Nephron progenitor cell (in vitro differentiated cells): ENCODE measurements around the gene C13orf46.

Experiments used
- DNase-seq: peaks from one replicate; pipeline ENCODE4 v3.0.0; 2021
- H3K27ac Mint-ChIP-seq: 2 replicates; pipeline ENCODE4 v1.8.0; 2021; ENCODE audit warnings: mild to moderate bottlenecking, moderate library complexity, mixed read lengths
- H3K27me3 Mint-ChIP-seq: 2 replicates; pipeline ENCODE4 v1.8.0; 2021; ENCODE audit warnings: mild to moderate bottlenecking, low read depth, mixed read lengths; ENCODE audit not compliant: poor library complexity
- H3K36me3 Mint-ChIP-seq: 2 replicates; pipeline ENCODE4 v1.8.0; 2021; ENCODE audit warnings: low read depth, mixed read lengths
- H3K4me1 Mint-ChIP-seq: 2 replicates; pipeline ENCODE4 v1.8.0; 2021; ENCODE audit warnings: mixed read lengths
- H3K4me3 Mint-ChIP-seq: 2 replicates; pipeline ENCODE4 v1.8.0; 2021; ENCODE audit warnings: mild to moderate bottlenecking, moderate library complexity, mixed read lengths
- H3K9me3 Mint-ChIP-seq: 2 replicates; pipeline ENCODE4 v1.8.0; 2021; ENCODE audit warnings: mild to moderate bottlenecking, moderate library complexity, mixed read lengths
- TF ChIP-seq, protein P1 (sequence below): fragments of 200-600 bp; sonication (generic); IDR thresholded peaks from 2 replicates; pipeline ENCODE4 v1.5.0; 2021; ENCODE audit warnings: antibody characterized with exemption

The C13orf46 gene

DNA sequence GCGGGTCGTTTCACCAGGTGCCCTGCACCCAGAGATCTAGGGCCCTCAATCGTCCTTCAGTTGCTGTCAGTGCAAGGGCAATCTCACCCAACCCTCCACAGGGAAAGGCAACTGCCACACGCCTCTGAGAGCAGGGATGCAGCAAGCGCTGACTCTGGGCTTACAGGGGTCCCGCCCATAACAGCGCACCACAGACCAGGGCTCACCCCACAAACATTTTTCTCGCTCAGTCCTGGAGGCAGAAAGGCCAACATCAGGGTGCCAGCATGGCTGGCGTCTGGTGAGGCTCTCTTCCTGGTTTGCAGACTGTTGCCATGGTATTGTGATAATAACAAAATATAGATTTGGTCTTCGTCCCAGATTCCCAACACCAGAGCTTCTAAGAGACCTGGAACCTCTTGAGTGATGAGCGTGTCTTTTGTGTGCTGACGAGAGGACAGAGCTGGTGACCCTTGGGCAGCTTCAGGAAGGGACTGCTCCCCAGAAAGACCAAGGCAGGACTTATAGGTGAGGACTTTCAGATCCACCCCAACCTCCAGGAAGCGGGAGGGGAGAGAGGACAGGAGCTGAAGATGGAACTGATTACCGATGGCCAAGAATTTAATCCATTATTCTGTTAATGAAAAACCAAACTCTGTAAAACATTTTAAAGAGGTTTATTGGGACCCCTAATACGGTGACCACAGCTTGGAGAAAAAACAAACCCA is 51.3 kb downstream of the C13orf46 start:
- Mint-ChIP-seq H3K4me1 (no peaks in the 10 kb centered on the region), H3K4me3 (no peak overlapping the region)

DNA sequence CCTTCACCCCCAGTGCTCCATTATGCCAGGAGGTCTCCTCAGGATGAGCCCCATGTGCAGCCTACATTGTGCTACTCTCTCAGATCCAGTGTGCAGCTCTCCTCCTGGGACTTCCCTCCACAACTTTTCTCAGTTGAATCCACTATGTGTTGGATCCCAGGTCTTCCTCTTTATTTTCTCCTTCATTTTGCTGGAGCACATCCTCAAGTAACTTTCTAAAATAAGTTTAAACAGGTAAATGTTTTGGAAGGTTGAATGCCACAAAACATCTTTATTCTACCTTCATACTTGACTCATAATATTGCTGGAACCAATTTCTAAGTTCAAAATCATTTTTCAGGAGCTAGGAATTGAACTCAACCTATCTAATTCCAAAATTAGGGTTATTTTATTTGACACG is 52.1 kb downstream of the C13orf46 start:
- TF ChIP-seq, protein P1, sequence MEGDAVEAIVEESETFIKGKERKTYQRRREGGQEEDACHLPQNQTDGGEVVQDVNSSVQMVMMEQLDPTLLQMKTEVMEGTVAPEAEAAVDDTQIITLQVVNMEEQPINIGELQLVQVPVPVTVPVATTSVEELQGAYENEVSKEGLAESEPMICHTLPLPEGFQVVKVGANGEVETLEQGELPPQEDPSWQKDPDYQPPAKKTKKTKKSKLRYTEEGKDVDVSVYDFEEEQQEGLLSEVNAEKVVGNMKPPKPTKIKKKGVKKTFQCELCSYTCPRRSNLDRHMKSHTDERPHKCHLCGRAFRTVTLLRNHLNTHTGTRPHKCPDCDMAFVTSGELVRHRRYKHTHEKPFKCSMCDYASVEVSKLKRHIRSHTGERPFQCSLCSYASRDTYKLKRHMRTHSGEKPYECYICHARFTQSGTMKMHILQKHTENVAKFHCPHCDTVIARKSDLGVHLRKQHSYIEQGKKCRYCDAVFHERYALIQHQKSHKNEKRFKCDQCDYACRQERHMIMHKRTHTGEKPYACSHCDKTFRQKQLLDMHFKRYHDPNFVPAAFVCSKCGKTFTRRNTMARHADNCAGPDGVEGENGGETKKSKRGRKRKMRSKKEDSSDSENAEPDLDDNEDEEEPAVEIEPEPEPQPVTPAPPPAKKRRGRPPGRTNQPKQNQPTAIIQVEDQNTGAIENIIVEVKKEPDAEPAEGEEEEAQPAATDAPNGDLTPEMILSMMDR, result no peak
- H3K36me3 Mint-ChIP-seq, result peaks cover 5% of the 10 kb centered on the region
- no peak for DNase-seq
- no peak overlapping the region for H3K4me3 Mint-ChIP-seq
- peaks cover 25% of the 10 kb centered on the region for H3K9me3 Mint-ChIP-seq
- no peaks in the 10 kb centered on the region for H3K4me1 Mint-ChIP-seq
- peaks cover 8% of the 10 kb centered on the region for H3K27me3 Mint-ChIP-seq
- no peak overlapping the region for H3K27ac Mint-ChIP-seq

More for the DNA sequence above, 51.3 kb downstream of the C13orf46 start:
- Mint-ChIP-seq H3K36me3 (peaks cover 5% of the 10 kb centered on the region), H3K9me3 (peaks cover 25% of the 10 kb centered on the region), H3K27me3 (peaks cover 11% of the 10 kb centered on the region), H3K27ac (no peak overlapping the region)
- TF ChIP-seq, protein P1, result no peak
- no peak for DNase-seq

DNA sequence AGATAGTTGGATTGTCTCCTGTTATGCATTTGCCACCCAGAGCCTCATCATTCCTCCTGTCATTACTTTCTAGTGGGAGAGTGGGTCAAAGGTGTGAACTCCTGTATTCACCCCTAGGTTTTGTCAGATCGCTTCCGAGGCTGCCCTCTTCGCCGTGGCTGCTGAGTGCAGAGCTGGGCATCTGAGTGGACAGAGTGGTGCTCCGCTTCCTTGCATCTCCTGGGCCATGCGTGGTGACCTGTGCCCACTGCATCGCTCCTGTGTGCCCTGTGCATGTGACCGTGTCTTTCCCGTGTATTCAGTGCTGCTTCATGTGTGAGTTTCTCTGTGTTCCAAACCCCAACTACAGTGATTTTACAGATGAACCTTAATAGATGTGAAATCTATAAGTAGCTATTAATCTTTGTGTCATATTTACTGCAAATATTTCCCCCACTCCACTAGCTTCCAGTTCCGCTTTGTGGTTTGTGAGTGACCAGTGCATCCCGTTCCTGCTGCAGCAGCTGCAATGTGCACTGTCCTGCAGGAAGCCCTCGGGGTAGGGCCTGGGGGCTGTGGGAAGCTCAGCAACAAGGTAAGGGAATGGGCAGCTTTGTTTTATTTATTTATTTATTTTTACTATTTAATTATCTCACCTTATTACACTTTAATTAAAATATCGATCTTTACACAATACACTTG is 53.1 kb downstream of the C13orf46 start:
- Mint-ChIP-seq H3K9me3 (peaks cover 25% of the 10 kb centered on the region), H3K27me3 (peaks cover 8% of the 10 kb centered on the region), H3K4me1 (no peaks in the 10 kb centered on the region), H3K4me3 (no peak overlapping the region), H3K27ac (no peak overlapping the region), H3K36me3 (peaks cover 5% of the 10 kb centered on the region)
- no peak for DNase-seq
- TF ChIP-seq, protein P1, result no peak

GRCh38 chr13:113919761-113920559 is 53.9 kb downstream of the C13orf46 start:
- peaks cover 25% of the 10 kb centered on the region for H3K9me3 Mint-ChIP-seq
- no peak for DNase-seq
- no peaks in the 10 kb centered on the region for H3K4me1 Mint-ChIP-seq
- H3K27me3 Mint-ChIP-seq, result peaks cover 16% of the 10 kb centered on the region
- no peak overlapping the region for H3K4me3 Mint-ChIP-seq
- no peak overlapping the region for H3K27ac Mint-ChIP-seq
- TF ChIP-seq, protein P1, result no peak
- H3K36me3 Mint-ChIP-seq, result peaks cover 5% of the 10 kb centered on the region

DNA sequence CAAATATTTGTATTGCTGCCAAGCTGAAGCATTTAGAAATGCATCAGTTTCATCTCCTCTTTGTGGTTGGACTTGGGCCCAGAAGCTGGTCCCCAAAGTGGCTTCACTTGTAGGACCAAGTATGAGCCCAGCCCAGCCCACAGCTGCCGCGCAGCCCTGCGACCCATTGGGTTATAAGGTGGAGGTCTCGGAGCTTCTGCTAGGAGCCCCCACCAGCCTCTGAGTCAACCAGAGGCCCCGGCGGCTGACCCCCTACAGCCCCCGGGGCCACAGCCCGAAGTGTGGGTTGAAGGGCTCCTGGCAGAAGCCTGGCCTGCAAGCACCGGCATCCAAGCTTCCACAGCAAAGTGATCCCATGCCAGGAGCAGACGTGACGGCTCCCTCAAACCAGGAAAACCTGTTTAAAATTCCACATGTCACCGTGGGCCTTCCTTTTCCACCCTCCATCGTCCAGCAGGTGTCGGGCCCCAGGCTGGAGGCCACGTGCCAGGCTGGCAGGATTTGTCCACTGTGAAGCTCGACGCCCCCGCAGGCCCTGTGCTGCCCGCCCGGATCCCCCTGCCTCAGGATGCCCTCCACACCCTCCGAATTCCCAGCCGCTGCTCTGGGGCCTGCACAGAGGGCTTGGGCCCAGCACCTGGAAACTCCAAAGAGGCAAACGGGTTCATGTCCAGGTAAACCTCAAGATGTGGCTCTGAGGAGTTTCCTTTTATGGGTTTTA is 54.7 kb downstream of the C13orf46 start:
- H3K4me1 Mint-ChIP-seq, result peaks cover 4% of the 10 kb centered on the region
- TF ChIP-seq, protein P1, result no peak
- peaks cover 25% of the 10 kb centered on the region for H3K9me3 Mint-ChIP-seq
- no peak for DNase-seq
- no peak overlapping the region for H3K27ac Mint-ChIP-seq
- H3K36me3 Mint-ChIP-seq, result peaks cover 5% of the 10 kb centered on the region
- no peak overlapping the region for H3K4me3 Mint-ChIP-seq
- peaks cover 22% of the 10 kb centered on the region for H3K27me3 Mint-ChIP-seq
